K562 (cell line): ENCODE data around the gene YPEL3. TPM values are rescaled to one million over a fixed set of nuclear protein-coding genes. Genes with fewer than 3 reads are reported as not detected.

Source experiments
- FOXJ2 ChIP-seq: fragments of 200-800 bp; sonication (Bioruptor generic); IDR thresholded peaks from 2 replicates; pipeline ENCODE4 v1.6.1; 2016; ENCODE audit warnings: missing genetic modification characterization, missing compliant biosample characterization
- HCFC1 ChIP-seq: IDR thresholded peaks from 2 replicates; pipeline ENCODE4 v1.6.1; 2012; ENCODE audit warnings: low read depth, low read length, improper control_type of control experiment
- KLF6 ChIP-seq: fragments of 250-450 bp; sonication (Bioruptor Pico); IDR thresholded peaks from 2 replicates; pipeline ENCODE4 v1.4.0; 2020; ENCODE audit warnings: mild to moderate bottlenecking, moderate library complexity, borderline replicate concordance
- NFRKB ChIP-seq: fragments of 450-650 bp; IDR thresholded peaks from 2 replicates; pipeline ENCODE4 v1.6.1; 2016; ENCODE audit warnings: low read depth
- NUFIP1 ChIP-seq: fragments of 450-650 bp; IDR thresholded peaks from 2 replicates; pipeline ENCODE4 v1.6.1; 2018; ENCODE audit not compliant: partially characterized antibody
- TSC22D4 ChIP-seq: fragments of 450-650 bp; IDR thresholded peaks from 2 replicates; pipeline ENCODE4 v1.6.1; 2016; ENCODE audit warnings: missing genetic modification characterization, missing biosample characterization, control low read depth
- ZNF347 ChIP-seq: fragments of 450-650 bp; formaldehyde crosslinking; IDR thresholded peaks from 2 replicates; pipeline ENCODE4 v1.4.0; 2020; ENCODE audit warnings: low read depth, mild to moderate bottlenecking, moderate library complexity
- polyA plus RNA-seq, 8 experiments: library from polyadenylated mRNA; depleted of rRNA in 4 of 8; stranded (reverse) in 5 of 8; unstranded in 3 of 8; fragments of >200 nt; fragmentation: Nextera tagmentation in 2 of 8; fragmentation: Illumina TruSeq in 1 of 8; extraction: Ambion mirVana in 2 of 8; extraction: Trizol in 1 of 8; gene quantifications; 2 replicates each; pipeline versions ENCODE4 v1.2.1 to v1.2.3, GENCODE V29; 2011 to 2014; ENCODE audit warnings: inconsistent platforms in 1 of 8, missing spikeins in 1 of 8
- total RNA-seq, 7 experiments: library from RNA; depleted of rRNA in 6 of 7; stranded (reverse); fragments of >200 nt in 6 of 7; fragmentation: Illumina TruSeq in 2 of 7; extraction: Trizol in 2 of 7; gene quantifications; 2 replicates each; pipeline versions ENCODE4 v1.2.1 to v1.2.3, GENCODE V29; 2011 to 2021; ENCODE audit warnings: low replicate concordance in 1 of 7
- TF ChIP-seq, protein P1 (sequence below), 2 experiments: IDR thresholded peaks; 2 replicates each; pipeline ENCODE4 v1.6.1; 2012; ENCODE audit warnings: improper control_type of control experiment in 2 of 2, low read depth in 2 of 2, low read length in 2 of 2, borderline replicate concordance in 1 of 2
- TF ChIP-seq, protein P2 (sequence below): sonication (generic); formaldehyde crosslinking; IDR thresholded peaks from 2 replicates; pipeline ENCODE4 v1.8.1; 2023; ENCODE audit warnings: missing genetic modification reagents, mild to moderate bottlenecking, borderline replicate concordance
- TF ChIP-seq, protein P3 (sequence below): sonication (generic); formaldehyde crosslinking; IDR thresholded peaks from 2 replicates; pipeline ENCODE4 v1.8.1; 2023; ENCODE audit warnings: mild to moderate bottlenecking, missing genetic modification reagents
- TF ChIP-seq, protein P4 (sequence below): fragments of 250-450 bp; sonication (Bioruptor Pico); IDR thresholded peaks from 2 replicates; pipeline ENCODE4 v1.8.0; 2021; ENCODE audit warnings: borderline replicate concordance, mild to moderate bottlenecking, moderate library complexity; ENCODE audit not compliant: poor library complexity, severe bottlenecking

YPEL3 gene
- total and polyA plus RNA-seq, 9 of the 15 experiments (the other 6 are each of a cell fraction or from before 2014, with no cell fraction given): 0.41 to 15.0 (median 2.9) TPM

DNA sequence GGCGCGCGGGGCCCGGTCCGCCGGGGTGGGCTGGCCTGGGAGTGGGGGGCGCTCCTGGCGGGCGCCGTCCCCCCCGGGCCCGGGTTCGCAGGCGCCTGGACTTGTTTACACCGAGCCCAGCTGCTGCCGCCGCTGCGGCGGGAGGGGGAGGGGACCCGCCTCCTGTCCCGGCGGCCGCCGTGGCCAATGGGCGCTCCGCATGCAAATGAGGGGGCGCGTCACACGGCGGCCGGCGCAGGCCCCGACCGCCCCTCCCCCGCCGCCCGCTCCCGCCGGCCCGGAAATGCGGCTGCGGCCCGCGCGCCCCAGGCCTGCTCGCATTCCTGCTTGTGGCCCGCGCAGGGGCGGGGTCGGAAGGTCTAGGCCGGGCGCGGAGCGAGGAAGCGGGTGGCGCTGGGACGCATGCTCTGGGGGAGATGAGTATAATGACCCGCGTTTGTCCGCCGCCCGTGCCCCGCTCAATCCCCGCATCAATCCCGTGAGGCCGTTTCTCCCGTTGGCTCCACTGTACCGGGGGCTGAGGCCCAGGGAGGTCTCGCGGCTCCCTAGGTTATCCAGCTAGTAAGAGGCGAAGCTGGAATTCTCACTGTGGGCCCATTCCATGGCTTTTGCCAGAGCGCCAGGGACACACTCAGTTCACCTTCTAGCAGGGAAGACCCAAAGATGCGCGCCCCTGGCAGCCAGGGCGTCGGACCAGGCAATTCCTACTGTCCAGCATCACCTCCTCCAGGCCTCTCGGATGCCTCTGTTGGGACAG lies at the start of gene YPEL3 (continued):
- no peak for TF ChIP-seq TSC22D4 (tag)
- no peak for TF ChIP-seq HCFC1
- TF ChIP-seq, protein P1, sequence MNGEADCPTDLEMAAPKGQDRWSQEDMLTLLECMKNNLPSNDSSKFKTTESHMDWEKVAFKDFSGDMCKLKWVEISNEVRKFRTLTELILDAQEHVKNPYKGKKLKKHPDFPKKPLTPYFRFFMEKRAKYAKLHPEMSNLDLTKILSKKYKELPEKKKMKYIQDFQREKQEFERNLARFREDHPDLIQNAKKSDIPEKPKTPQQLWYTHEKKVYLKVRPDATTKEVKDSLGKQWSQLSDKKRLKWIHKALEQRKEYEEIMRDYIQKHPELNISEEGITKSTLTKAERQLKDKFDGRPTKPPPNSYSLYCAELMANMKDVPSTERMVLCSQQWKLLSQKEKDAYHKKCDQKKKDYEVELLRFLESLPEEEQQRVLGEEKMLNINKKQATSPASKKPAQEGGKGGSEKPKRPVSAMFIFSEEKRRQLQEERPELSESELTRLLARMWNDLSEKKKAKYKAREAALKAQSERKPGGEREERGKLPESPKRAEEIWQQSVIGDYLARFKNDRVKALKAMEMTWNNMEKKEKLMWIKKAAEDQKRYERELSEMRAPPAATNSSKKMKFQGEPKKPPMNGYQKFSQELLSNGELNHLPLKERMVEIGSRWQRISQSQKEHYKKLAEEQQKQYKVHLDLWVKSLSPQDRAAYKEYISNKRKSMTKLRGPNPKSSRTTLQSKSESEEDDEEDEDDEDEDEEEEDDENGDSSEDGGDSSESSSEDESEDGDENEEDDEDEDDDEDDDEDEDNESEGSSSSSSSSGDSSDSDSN (IDR thresholded peaks at IDR 0.05; ENCODE audit: borderline replicate concordance in 1 of 2, low read depth in 2 of 2, low read length in 2 of 2): peak in 1 of 2 experiments; percentile 38; a peak in 1 of 4 replicates
- no peak for TF ChIP-seq ZNF347 (CRISPR knock-in tag)
- TF ChIP-seq FOXJ2: peak; percentile 90
- TF ChIP-seq, protein P2, sequence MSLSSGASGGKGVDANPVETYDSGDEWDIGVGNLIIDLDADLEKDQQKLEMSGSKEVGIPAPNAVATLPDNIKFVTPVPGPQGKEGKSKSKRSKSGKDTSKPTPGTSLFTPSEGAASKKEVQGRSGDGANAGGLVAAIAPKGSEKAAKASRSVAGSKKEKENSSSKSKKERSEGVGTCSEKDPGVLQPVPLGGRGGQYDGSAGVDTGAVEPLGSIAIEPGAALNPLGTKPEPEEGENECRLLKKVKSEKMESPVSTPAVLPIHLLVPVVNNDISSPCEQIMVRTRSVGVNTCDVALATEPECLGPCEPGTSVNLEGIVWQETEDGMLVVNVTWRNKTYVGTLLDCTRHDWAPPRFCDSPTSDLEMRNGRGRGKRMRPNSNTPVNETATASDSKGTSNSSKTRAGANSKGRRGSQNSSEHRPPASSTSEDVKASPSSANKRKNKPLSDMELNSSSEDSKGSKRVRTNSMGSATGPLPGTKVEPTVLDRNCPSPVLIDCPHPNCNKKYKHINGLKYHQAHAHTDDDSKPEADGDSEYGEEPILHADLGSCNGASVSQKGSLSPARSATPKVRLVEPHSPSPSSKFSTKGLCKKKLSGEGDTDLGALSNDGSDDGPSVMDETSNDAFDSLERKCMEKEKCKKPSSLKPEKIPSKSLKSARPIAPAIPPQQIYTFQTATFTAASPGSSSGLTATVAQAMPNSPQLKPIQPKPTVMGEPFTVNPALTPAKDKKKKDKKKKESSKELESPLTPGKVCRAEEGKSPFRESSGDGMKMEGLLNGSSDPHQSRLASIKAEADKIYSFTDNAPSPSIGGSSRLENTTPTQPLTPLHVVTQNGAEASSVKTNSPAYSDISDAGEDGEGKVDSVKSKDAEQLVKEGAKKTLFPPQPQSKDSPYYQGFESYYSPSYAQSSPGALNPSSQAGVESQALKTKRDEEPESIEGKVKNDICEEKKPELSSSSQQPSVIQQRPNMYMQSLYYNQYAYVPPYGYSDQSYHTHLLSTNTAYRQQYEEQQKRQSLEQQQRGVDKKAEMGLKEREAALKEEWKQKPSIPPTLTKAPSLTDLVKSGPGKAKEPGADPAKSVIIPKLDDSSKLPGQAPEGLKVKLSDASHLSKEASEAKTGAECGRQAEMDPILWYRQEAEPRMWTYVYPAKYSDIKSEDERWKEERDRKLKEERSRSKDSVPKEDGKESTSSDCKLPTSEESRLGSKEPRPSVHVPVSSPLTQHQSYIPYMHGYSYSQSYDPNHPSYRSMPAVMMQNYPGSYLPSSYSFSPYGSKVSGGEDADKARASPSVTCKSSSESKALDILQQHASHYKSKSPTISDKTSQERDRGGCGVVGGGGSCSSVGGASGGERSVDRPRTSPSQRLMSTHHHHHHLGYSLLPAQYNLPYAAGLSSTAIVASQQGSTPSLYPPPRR (CRISPR knock-in tag): no peak
- TF ChIP-seq NFRKB: 0 out of 2 replicates have a peak, but pooled peaks have one; percentile 29
- TF ChIP-seq, protein P3, sequence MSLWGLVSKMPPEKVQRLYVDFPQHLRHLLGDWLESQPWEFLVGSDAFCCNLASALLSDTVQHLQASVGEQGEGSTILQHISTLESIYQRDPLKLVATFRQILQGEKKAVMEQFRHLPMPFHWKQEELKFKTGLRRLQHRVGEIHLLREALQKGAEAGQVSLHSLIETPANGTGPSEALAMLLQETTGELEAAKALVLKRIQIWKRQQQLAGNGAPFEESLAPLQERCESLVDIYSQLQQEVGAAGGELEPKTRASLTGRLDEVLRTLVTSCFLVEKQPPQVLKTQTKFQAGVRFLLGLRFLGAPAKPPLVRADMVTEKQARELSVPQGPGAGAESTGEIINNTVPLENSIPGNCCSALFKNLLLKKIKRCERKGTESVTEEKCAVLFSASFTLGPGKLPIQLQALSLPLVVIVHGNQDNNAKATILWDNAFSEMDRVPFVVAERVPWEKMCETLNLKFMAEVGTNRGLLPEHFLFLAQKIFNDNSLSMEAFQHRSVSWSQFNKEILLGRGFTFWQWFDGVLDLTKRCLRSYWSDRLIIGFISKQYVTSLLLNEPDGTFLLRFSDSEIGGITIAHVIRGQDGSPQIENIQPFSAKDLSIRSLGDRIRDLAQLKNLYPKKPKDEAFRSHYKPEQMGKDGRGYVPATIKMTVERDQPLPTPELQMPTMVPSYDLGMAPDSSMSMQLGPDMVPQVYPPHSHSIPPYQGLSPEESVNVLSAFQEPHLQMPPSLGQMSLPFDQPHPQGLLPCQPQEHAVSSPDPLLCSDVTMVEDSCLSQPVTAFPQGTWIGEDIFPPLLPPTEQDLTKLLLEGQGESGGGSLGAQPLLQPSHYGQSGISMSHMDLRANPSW (CRISPR knock-in tag): no peak
- TF ChIP-seq NUFIP1: no peak
- no peak for TF ChIP-seq KLF6
- TF ChIP-seq, protein P4, sequence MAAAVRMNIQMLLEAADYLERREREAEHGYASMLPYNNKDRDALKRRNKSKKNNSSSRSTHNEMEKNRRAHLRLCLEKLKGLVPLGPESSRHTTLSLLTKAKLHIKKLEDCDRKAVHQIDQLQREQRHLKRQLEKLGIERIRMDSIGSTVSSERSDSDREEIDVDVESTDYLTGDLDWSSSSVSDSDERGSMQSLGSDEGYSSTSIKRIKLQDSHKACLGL: no peak
